Jurkat, Clone E6-1 (cell line): Measurements from ENCODE around the gene RPL21.

ENCODE experiments used
- DNase-seq: peaks from one replicate; pipeline ENCODE4 v3.0.0-alpha.2; 2011; ENCODE audit warnings: low read depth, low spot score
- H3K4me3 ChIP-seq: 2 replicates; pipeline ENCODE4 v1.5.1; 2011; ENCODE audit warnings: mild to moderate bottlenecking, low read length, control low read depth, moderate library complexity

RPL21 gene

GRCh38 chr13:27252467-27252866, 1.1 kb downstream of the RPL21 start:
- peak overlapping the region; percentile 82 for H3K4me3 ChIP-seq
- DNase-seq, result no peak

GRCh38 chr13:27257233-27257568, 5.8 kb downstream of the RPL21 start:
- DNase-seq, result no peak
- no peak overlapping the region for H3K4me3 ChIP-seq

- no peak for DNase-seq
- no peak overlapping the region for H3K4me3 ChIP-seq
Measured at GRCh38 chr13:27257648-27258253, 6.4 kb downstream of the RPL21 start.

GRCh38 chr13:27258637-27259386, 7.5 kb downstream of the RPL21 start:
- no peak for DNase-seq
- no peak overlapping the region for H3K4me3 ChIP-seq

GRCh38 chr13:27259831-27260230, 8.5 kb downstream of the RPL21 start:
- no peak for DNase-seq
- no peak overlapping the region for H3K4me3 ChIP-seq

GRCh38 chr13:27261396-27261795, 10.0 kb downstream of the RPL21 start:
- H3K4me3 ChIP-seq, result no peak overlapping the region
- peak; percentile 55 for DNase-seq

GRCh38 chr13:27263438-27263837, 12.1 kb downstream of the RPL21 start:
- DNase-seq, result no peak
- no peak overlapping the region for H3K4me3 ChIP-seq

GRCh38 chr13:27264181-27264580, 12.8 kb downstream of the RPL21 start:
- DNase-seq, result no peak
- no peak overlapping the region for H3K4me3 ChIP-seq

- no peak overlapping the region for H3K4me3 ChIP-seq
- no peak for DNase-seq
Measured at GRCh38 chr13:27264648-27265047, 13.3 kb downstream of the RPL21 start.

GRCh38 chr13:27266917-27267316, 15.6 kb downstream of the RPL21 start:
- no peak for DNase-seq
- no peak overlapping the region for H3K4me3 ChIP-seq

GRCh38 chr13:27267596-27267995, 16.2 kb downstream of the RPL21 start:
- no peak for DNase-seq

GRCh38 chr13:27269114-27269665, 17.8 kb downstream of the RPL21 start:
- H3K4me3 ChIP-seq, result no peak overlapping the region
- DNase-seq, result no peak

More at GRCh38 chr13:27267596-27267995, 16.2 kb downstream of the RPL21 start:
- H3K4me3 ChIP-seq, result no peak overlapping the region

GRCh38 chr13:27270594-27271520, 19.5 kb downstream of the RPL21 start, which contains the start of gene RASL11A:
Gene RASL11A, plus strand, starts transcription at chr13:27270830. Its CDS starts 115 bp downstream, at chr13:27270945.
- peak within 1 kb of the TSS; percentile 63 for H3K4me3 ChIP-seq
- DNase-seq, result peak; percentile 35

GRCh38 chr13:27271570-27272096, 20.3 kb downstream of the RPL21 start:
- no peak for DNase-seq
- peak overlapping the region; percentile 63; the same call in 1 of the 2 replicates for H3K4me3 ChIP-seq

GRCh38 chr13:27273658-27274425, 22.5 kb downstream of the RPL21 start:
- no peak for DNase-seq

GRCh38 chr13:27274631-27275030, 23.3 kb downstream of the RPL21 start:
- no peak for DNase-seq
- no peak overlapping the region for H3K4me3 ChIP-seq

More at GRCh38 chr13:27273658-27274425, 22.5 kb downstream of the RPL21 start:
- no peak overlapping the region for H3K4me3 ChIP-seq

- no peak for DNase-seq
Measured at GRCh38 chr13:27276188-27276587, 24.8 kb downstream of the RPL21 start.

GRCh38 chr13:27279506-27279905, 28.1 kb downstream of the RPL21 start:
- DNase-seq, result no peak
- H3K4me3 ChIP-seq, result no peak overlapping the region

More at GRCh38 chr13:27276188-27276587, 24.8 kb downstream of the RPL21 start:
- no peak overlapping the region for H3K4me3 ChIP-seq
